Measurements from ENCODE around the gene HNRNPK. TPM values are rescaled to one million over a fixed set of nuclear protein-coding genes. Genes with fewer than 3 reads are reported as not detected.

HNRNPK gene
- total RNA-seq, 4 donors from 2014 or later: 501 to 702 (median 639) TPM

- DNase-seq: no peak
- Histone ChIP-seq H3K36me3 (peaks cover 25 to 30% of the 10 kb centered on the region in 2 donors), H3K9me3 (no peaks in the 10 kb centered on the region), H3K27ac (no peak overlapping the region), H3K4me3 (replicated peaks in 1 of 3) (no peak overlapping the region), H3K27me3 (no peaks in the 10 kb centered on the region), H3K4me1 (peaks cover 0 to 6% of the 10 kb centered on the region in 2 donors)
- intact Hi-C loops (cut with DNase I): no loop called here
- TF ChIP-seq CTCF (IDR thresholded peaks at IDR 0.05): no peak
- 60 to 63% methylated on average over 2 of the region's 2 CpGs for WGBS, 2 donors
Measured at GRCh38 chr9:83964973-83965349, 15.1 kb downstream of the HNRNPK start.

GRCh38 chr9:83962165-83962564, 17.9 kb downstream of the HNRNPK start:
- Histone ChIP-seq H3K4me1 (peaks cover 10 to 26% of the 10 kb centered on the region in 2 donors), H3K27ac (no peak overlapping the region), H3K9me3 (no peaks in the 10 kb centered on the region), H3K4me3 (replicated peaks in 1 of 3) (no peak overlapping the region), H3K36me3 (peaks cover 4% of the 10 kb centered on the region in 2 donors), H3K27me3 (no peaks in the 10 kb centered on the region)
- DNase-seq: no peak
- intact Hi-C loops (cut with DNase I): no loop called here
- WGBS, 2 donors: 43 to 58% methylated on average over 3 of the region's 3 CpGs
- TF ChIP-seq CTCF (IDR thresholded peaks at IDR 0.05) (no peak), POLR2A (IDR thresholded peaks at IDR 0.05) (no peak)

GRCh38 chr9:83960991-83961390, 19.0 kb downstream of the HNRNPK start:
- H3K27me3 ChIP-seq: no peaks in the 10 kb centered on the region
- intact Hi-C loops (cut with DNase I): no loop called here
- no peaks in the 10 kb centered on the region for H3K36me3 ChIP-seq
- no peak overlapping the region for H3K4me3 ChIP-seq (replicated peaks in 1 of 3)
- no peak for DNase-seq
- 90 to 91% methylated on average over 5 of the region's 5 CpGs for WGBS, 2 donors
- no peaks in the 10 kb centered on the region for H3K9me3 ChIP-seq
- H3K27ac ChIP-seq: no peak overlapping the region
- TF ChIP-seq CTCF (IDR thresholded peaks at IDR 0.05) (no peak), POLR2A (IDR thresholded peaks at IDR 0.05) (no peak)
- H3K4me1 ChIP-seq: peaks cover 10 to 26% of the 10 kb centered on the region in 2 donors

- Histone ChIP-seq H3K4me3 (replicated peaks in 1 of 3) (no peak overlapping the region), H3K9me3 (no peaks in the 10 kb centered on the region), H3K27ac (peak overlapping the region; percentile 92 to 93 (median 92)), H3K27me3 (no peaks in the 10 kb centered on the region), H3K4me1 (peaks cover 18 to 34% of the 10 kb centered on the region in 2 donors), H3K36me3 (no peaks in the 10 kb centered on the region)
- WGBS, 2 donors: 29 to 36% methylated on average over 4 of the region's 4 CpGs
- intact Hi-C loops (cut with DNase I): no loop called here
- peak; percentile 89 for DNase-seq
- TF ChIP-seq CTCF (IDR thresholded peaks at IDR 0.05) (no peak), POLR2A (IDR thresholded peaks at IDR 0.05) (no peak)
Measured at GRCh38 chr9:83959061-83959460, 21.0 kb downstream of the HNRNPK start.

- intact Hi-C loops (cut with DNase I): no loop called here
- 48 to 65% methylated on average over 4 of the region's 4 CpGs for WGBS, 2 donors
- DNase-seq: no peak
Measured at GRCh38 chr9:83957248-83957513, 22.8 kb downstream of the HNRNPK start.

More at GRCh38 chr9:83957248-83957513, 22.8 kb downstream of the HNRNPK start:
- Histone ChIP-seq H3K27ac (peak overlapping the region; percentile 92 to 93 (median 92)), H3K9me3 (no peaks in the 10 kb centered on the region), H3K4me1 (peaks cover 18 to 30% of the 10 kb centered on the region in 2 donors), H3K27me3 (no peaks in the 10 kb centered on the region), H3K36me3 (peaks cover 0 to 4% of the 10 kb centered on the region in 2 donors), H3K4me3 (replicated peaks in 1 of 3) (peak overlapping the region; percentile 21 to 49 (median 27))
- TF ChIP-seq POLR2A (IDR thresholded peaks at IDR 0.05) (no peak), CTCF (IDR thresholded peaks at IDR 0.05) (no peak)
